ENCODE results near the gene FAM149A.

The FAM149A gene

DNA sequence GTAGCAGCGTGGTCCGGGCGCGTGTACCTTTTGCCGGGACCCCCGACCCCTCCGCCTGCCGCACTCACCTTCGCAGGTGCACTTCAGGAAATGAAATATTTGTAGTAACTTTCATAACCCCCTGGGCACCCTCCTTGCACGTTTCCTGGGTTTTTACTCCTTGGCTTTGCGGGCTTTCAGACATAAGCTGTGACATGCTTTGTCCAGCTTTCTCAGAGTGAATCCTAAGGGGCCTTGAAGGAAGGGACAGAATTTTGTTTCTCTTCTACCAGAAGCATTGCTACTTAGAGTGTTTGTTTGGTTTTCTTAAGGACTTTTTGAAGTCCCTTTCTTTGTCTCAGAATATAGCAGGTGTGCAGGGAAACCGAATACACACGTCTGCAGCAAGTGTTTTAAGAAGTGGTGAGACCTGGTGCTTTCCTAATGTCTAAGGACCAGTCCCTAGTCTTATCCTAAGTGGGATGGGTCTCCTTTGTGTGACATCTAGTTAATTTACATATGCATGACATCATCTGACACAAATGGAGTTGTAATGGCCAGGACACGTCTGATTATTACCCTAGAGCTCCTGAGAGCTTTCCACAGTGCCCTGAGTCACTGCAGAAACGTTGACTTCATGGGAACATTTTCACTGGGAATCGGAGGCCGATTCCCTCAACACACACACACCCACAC is 1.3 kb downstream of the FAM149A start:
- TF ChIP-seq, protein P1, sequence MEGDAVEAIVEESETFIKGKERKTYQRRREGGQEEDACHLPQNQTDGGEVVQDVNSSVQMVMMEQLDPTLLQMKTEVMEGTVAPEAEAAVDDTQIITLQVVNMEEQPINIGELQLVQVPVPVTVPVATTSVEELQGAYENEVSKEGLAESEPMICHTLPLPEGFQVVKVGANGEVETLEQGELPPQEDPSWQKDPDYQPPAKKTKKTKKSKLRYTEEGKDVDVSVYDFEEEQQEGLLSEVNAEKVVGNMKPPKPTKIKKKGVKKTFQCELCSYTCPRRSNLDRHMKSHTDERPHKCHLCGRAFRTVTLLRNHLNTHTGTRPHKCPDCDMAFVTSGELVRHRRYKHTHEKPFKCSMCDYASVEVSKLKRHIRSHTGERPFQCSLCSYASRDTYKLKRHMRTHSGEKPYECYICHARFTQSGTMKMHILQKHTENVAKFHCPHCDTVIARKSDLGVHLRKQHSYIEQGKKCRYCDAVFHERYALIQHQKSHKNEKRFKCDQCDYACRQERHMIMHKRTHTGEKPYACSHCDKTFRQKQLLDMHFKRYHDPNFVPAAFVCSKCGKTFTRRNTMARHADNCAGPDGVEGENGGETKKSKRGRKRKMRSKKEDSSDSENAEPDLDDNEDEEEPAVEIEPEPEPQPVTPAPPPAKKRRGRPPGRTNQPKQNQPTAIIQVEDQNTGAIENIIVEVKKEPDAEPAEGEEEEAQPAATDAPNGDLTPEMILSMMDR (IDR thresholded peaks at IDR 0.05; ENCODE audit: low read depth, low read length, missing control alignments) = no peak
- peak overlapping the region; percentile 46; the same call in 1 of the 2 replicates for H3K4me3 ChIP-seq (ENCODE audit: low read depth, low read length)
- DNase-seq (ENCODE audit: low read depth) = no peak

DNA sequence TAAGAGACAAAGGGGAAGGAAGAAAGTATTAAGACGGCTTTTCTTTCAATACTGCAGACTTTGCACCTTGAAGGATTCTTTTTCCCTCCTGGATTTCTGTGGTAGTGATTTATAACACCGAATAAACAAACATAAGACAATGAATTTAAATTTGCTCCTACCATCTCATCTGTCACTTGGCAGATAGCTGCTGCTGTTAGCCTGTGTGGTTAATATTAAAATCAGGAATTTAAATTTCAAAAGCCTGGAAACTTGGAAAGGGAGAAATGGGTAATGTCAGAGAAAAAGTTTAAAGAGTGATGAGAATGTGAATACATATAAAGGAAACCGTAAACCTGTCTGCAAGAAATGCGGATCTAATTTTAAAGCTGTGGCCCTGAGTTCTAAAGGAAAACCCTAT is 3.4 kb downstream of the FAM149A start:
- no peak overlapping the region for H3K4me3 ChIP-seq (ENCODE audit: low read depth, low read length)
- no peak for DNase-seq (ENCODE audit: low read depth)
- TF ChIP-seq, protein P1 (IDR thresholded peaks at IDR 0.05; ENCODE audit: low read depth, low read length, missing control alignments) = no peak

DNA sequence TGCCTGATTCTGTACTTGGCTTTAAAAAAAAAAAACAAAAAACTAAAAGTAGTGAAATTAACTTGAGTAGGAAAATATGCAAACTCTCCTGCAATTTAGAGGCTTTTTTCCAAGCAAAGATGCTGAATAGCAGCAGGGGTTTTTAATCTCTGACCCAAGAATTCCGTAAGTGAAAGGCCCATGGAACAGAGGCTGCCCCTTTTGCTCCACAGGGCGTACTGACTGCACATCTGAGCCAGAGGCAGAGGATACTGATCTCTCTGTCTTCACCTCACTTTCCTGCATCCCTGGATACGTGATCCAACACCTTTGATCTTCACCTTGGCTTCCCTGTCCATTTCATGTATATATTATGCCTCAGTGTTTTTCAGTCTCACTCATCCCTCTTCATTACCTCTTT is 3.9 kb downstream of the FAM149A start:
- TF ChIP-seq, protein P1 (IDR thresholded peaks at IDR 0.05; ENCODE audit: low read depth, low read length, missing control alignments) = no peak
- DNase-seq (ENCODE audit: low read depth) = no peak
- H3K4me3 ChIP-seq (ENCODE audit: low read depth, low read length) = no peak overlapping the region

DNA sequence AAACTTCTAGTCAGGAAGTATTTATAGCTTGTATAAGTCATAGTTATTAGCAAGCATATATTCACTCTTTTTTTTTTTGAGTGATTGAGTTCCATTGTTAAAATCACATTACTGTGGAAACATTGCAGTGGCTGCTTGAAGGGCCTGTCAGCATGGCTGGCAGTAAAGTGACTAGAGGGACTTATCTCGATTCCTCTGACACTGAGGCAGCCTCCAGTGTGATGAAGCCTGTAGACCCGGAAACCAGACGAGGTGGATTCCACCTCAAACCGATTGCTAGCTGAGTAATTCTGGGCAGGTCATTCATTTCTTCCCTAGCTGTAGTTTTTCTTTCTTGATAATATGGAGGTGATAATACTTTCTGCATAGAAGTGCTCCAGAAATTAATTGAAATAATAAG is 4.7 kb downstream of the FAM149A start:
- TF ChIP-seq, protein P1 (IDR thresholded peaks at IDR 0.05; ENCODE audit: low read depth, low read length, missing control alignments) = no peak
- DNase-seq (ENCODE audit: low read depth) = no peak
- no peak overlapping the region for H3K4me3 ChIP-seq (ENCODE audit: low read depth, low read length)

DNA sequence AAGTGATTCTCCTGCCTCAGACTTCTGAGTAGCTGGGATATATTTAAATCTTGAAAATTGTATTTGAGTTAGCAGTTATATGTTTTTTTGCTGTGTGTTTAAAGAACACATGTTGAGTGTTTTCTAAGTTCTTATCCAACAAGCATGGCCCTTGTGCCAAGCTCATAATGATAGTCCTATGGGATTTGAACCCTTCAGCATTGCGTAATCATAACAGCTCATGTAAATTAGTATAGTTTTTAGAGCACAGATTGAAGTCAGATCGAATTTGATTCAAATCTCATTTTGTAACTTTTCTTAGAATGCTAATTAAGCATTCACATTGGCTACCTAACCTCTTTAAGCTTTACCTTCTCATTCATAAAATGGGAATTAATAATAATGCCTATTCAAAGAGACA is 12.2 kb downstream of the FAM149A start:
- TF ChIP-seq, protein P1 (IDR thresholded peaks at IDR 0.05; ENCODE audit: low read depth, low read length, missing control alignments) = no peak
- no peak overlapping the region for H3K4me3 ChIP-seq (ENCODE audit: low read depth, low read length)
- DNase-seq (ENCODE audit: low read depth) = no peak

DNA sequence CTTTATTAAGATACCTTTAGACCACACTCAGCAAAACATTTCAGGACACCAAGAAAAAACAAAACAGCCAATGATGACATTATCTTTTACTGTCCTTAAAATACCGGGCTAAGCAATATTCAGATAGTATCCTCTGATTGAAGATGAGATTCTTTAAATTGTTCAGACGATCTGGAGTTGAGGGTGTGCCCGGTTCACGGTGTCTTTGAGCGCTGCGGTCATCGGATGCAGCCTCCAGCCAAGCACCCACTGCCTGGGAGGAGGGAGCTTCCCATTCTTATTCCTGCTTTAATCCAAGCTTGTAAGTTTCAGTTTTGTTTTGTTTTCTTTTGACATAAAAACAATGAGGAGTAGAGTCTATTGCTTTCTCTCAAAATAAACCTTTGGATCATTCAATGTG is 14.1 kb downstream of the FAM149A start:
- TF ChIP-seq, protein P1 (IDR thresholded peaks at IDR 0.05; ENCODE audit: low read depth, low read length, missing control alignments) = no peak
- no peak overlapping the region for H3K4me3 ChIP-seq (ENCODE audit: low read depth, low read length)
- DNase-seq (ENCODE audit: low read depth) = no peak

DNA sequence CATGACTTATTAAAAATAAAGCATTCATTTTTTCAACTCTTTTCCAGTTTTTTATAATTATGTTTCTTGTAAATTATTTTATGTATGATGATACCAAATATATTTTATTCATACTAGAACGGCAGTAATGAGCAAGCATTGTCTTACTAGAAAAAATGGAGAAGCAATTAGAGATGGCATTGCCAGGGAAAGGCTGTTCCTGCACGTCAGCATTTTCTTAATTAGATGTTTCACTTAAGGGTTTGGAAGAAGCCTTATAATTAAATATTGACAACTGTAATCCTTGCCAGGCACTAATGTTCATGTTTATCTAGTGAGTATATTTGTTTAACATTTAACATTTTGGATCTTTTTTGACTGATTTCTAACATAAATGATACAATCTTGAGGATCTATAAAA is 16.6 kb downstream of the FAM149A start:
- no peak overlapping the region for H3K4me3 ChIP-seq (ENCODE audit: low read depth, low read length)
- TF ChIP-seq, protein P1 (IDR thresholded peaks at IDR 0.05; ENCODE audit: low read depth, low read length, missing control alignments) = no peak
- no peak for DNase-seq (ENCODE audit: low read depth)
